ENCODE measurements around the gene GARRE1. TPM values are rescaled to one million over a fixed set of nuclear protein-coding genes. Genes with fewer than 3 reads are reported as not detected.
A peak's percentile ranks its signal among the peaks of the same experiment; 100 is the strongest.

Gene GARRE1
- total RNA-seq, 1 experiment from 2014 or later, result 16.9 TPM

DNA sequence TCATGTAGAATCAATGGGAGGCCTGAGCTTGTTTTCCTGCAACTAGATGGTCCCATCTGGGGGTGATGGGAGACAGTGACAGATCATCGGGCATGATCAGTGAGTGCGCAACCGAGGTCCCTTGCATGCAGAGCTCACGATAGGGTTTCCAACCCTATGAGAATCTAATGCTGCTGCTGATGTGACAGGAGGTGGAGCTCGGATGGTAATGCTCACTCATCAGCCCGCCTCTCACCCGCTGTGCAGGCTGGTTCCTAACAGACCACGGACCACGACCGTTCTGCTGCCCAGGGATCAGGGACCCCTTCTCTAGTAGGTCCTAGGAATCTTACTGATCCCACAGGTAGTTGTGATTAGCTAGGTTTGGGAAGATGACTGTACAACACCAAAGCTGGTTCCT lies 23.5 kb upstream of the GARRE1 start:
- Histone ChIP-seq H3K9ac (ENCODE audit: low read length) (no peak overlapping the region), H3K4me3 (replicated peaks in 1 of 2; ENCODE audit: low read depth in 1 of 2, low read length in 2 of 2) (no peak overlapping the region), H3K4me1 (ENCODE audit: control insufficient read depth in 1 of 2, insufficient read depth in 2 of 2, low read length in 2 of 2) (peaks cover 16 to 30% of the 10 kb centered on the region in 2 experiments), H3K36me3 (ENCODE audit: control insufficient read depth in 1 of 2, insufficient read depth in 2 of 2, low read length in 2 of 2) (peaks cover 34% of the 10 kb centered on the region in 2 experiments), H3K27me3 (ENCODE audit: insufficient read depth, low read length) (no peaks in the 10 kb centered on the region), H3K79me2 (ENCODE audit: insufficient read depth, low read length) (peaks cover 7% of the 10 kb centered on the region), H2AFZ (ENCODE audit: low read depth, low read length, poor library complexity, severe bottlenecking) (no peak overlapping the region), H3K9me3 (ENCODE audit: control insufficient read depth in 1 of 2, insufficient read depth in 1 of 2, low read depth in 1 of 2, low read length in 2 of 2) (no peaks in the 10 kb centered on the region), H3K27ac (ENCODE audit: low read depth, low read length) (no peak overlapping the region), H4K20me1 (ENCODE audit: insufficient read depth) (0 out of 2 replicates have a peak, but pooled peaks cover 2% of the 10 kb centered on the region), H3K4me2 (ENCODE audit: low read length) (no peak overlapping the region), H3K9me2 (ENCODE audit: insufficient read depth) (no peaks in the 10 kb centered on the region)
- RAD21 ChIA-PET (ENCODE audit: low non-redundant PET in 1 of 2, low total read pairs in 2 of 2, uncharacterized antibody in 2 of 2, unreplicated experiment in 2 of 2), result no interaction called here
- no TSS peak for BruUV-seq (replicated peaks)
- ATAC-seq, result no peak
- POLR2A ChIA-PET, result no interaction called here
- DNase-seq (ENCODE audit: low read depth, low spot score), result no peak
- CTCF ChIA-PET, result interaction anchor here (1.0 kb wide), 1 partner anchor 11 kb away, joined by 3 read pairs; no protein-coding TSS in a partner anchor
- TF ChIP-seq ELF1 (IDR thresholded peaks at IDR 0.05; ENCODE audit: borderline replicate concordance, low read depth) (no peak), TCF7L2 (IDR thresholded peaks at IDR 0.05; ENCODE audit: borderline replicate concordance, extremely low read depth, insufficient read depth, insufficient read length) (no peak), EZH2phosphoT487 (IDR thresholded peaks at IDR 0.05; ENCODE audit: borderline replicate concordance) (no peak), POLR2AphosphoS5 (IDR thresholded peaks at IDR 0.05; ENCODE audit: low read depth, low read length) (no peak), FOSL1 (IDR thresholded peaks at IDR 0.05; ENCODE audit: low read depth) (no peak), EZH2 (IDR thresholded peaks at IDR 0.05) (no peak), JUND (IDR thresholded peaks at IDR 0.05) (no peak), ZNF274 (IDR thresholded peaks at IDR 0.05; ENCODE audit: low read depth, low read length) (no peak), YY1 (IDR thresholded peaks at IDR 0.05; ENCODE audit: extremely low read depth, insufficient replicate concordance, low read depth, low read length) (no peak), CBX3 (IDR thresholded peaks at IDR 0.05; ENCODE audit: low read depth) (no peak)
- intact Hi-C loops (cut with micrococcal nuclease), result no loop called here

DNA sequence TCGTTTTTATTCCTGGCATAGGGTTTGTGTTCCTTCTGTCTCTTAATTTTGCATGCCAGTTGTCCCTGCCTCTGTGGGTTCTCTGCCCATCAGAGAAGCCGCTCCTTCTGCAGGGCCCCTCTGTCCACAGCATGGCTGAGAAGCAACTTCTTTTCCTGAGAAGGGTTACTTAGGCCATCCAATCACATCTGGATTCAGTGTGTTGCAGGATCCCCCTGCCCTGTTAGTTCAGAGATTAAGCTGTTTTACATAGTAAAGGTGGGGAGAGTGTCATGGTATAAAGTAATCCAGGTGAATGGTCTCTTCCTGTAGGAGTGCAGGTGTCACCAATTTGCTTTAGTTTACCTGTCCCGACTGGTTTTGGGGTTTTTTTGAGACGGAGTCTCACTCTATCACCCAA lies 22.9 kb upstream of the GARRE1 start:
- POLR2A ChIA-PET, result no interaction called here
- BruUV-seq (replicated peaks), result no TSS peak

More for the DNA sequence above, 22.9 kb upstream of the GARRE1 start:
- Histone ChIP-seq H3K36me3 (ENCODE audit: control insufficient read depth in 1 of 2, insufficient read depth in 2 of 2, low read length in 2 of 2) (peaks cover 28 to 30% of the 10 kb centered on the region in 2 experiments), H3K4me1 (ENCODE audit: control insufficient read depth in 1 of 2, insufficient read depth in 2 of 2, low read length in 2 of 2) (peaks cover 16 to 30% of the 10 kb centered on the region in 2 experiments), H3K9ac (ENCODE audit: low read length) (no peak overlapping the region), H3K4me2 (ENCODE audit: low read length) (0 out of 2 replicates have a peak overlapping the region, but pooled peaks have one; percentile 6), H2AFZ (ENCODE audit: low read depth, low read length, poor library complexity, severe bottlenecking) (no peak overlapping the region), H3K9me3 (ENCODE audit: control insufficient read depth in 1 of 2, insufficient read depth in 1 of 2, low read depth in 1 of 2, low read length in 2 of 2) (no peaks in the 10 kb centered on the region), H3K9me2 (ENCODE audit: insufficient read depth) (no peaks in the 10 kb centered on the region), H3K27ac (ENCODE audit: low read depth, low read length) (no peak overlapping the region; the same call in 1 of the 2 replicates), H3K79me2 (ENCODE audit: insufficient read depth, low read length) (peaks cover 7% of the 10 kb centered on the region), H3K4me3 (replicated peaks in 1 of 2; ENCODE audit: low read depth in 1 of 2, low read length in 2 of 2) (no peak overlapping the region), H3K27me3 (ENCODE audit: insufficient read depth, low read length) (no peaks in the 10 kb centered on the region), H4K20me1 (ENCODE audit: insufficient read depth) (0 out of 2 replicates have a peak, but pooled peaks cover 2% of the 10 kb centered on the region)
- no peak for ATAC-seq
- TF ChIP-seq FOSL1 (IDR thresholded peaks at IDR 0.05; ENCODE audit: low read depth) (no peak), SIN3A (IDR thresholded peaks at IDR 0.05; ENCODE audit: low read depth) (no peak), SRF (IDR thresholded peaks at IDR 0.05; ENCODE audit: low read depth) (no peak), CBX3 (IDR thresholded peaks at IDR 0.05; ENCODE audit: low read depth) (no peak), ZNF274 (IDR thresholded peaks at IDR 0.05; ENCODE audit: low read depth, low read length) (no peak), EZH2 (IDR thresholded peaks at IDR 0.05) (no peak), ZFX (IDR thresholded peaks at IDR 0.05) (no peak)
- TF ChIP-seq, protein P1, sequence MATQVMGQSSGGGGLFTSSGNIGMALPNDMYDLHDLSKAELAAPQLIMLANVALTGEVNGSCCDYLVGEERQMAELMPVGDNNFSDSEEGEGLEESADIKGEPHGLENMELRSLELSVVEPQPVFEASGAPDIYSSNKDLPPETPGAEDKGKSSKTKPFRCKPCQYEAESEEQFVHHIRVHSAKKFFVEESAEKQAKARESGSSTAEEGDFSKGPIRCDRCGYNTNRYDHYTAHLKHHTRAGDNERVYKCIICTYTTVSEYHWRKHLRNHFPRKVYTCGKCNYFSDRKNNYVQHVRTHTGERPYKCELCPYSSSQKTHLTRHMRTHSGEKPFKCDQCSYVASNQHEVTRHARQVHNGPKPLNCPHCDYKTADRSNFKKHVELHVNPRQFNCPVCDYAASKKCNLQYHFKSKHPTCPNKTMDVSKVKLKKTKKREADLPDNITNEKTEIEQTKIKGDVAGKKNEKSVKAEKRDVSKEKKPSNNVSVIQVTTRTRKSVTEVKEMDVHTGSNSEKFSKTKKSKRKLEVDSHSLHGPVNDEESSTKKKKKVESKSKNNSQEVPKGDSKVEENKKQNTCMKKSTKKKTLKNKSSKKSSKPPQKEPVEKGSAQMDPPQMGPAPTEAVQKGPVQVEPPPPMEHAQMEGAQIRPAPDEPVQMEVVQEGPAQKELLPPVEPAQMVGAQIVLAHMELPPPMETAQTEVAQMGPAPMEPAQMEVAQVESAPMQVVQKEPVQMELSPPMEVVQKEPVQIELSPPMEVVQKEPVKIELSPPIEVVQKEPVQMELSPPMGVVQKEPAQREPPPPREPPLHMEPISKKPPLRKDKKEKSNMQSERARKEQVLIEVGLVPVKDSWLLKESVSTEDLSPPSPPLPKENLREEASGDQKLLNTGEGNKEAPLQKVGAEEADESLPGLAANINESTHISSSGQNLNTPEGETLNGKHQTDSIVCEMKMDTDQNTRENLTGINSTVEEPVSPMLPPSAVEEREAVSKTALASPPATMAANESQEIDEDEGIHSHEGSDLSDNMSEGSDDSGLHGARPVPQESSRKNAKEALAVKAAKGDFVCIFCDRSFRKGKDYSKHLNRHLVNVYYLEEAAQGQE (IDR thresholded peaks at IDR 0.05; ENCODE audit: low read depth), result no peak
- TF ChIP-seq, protein P2, sequence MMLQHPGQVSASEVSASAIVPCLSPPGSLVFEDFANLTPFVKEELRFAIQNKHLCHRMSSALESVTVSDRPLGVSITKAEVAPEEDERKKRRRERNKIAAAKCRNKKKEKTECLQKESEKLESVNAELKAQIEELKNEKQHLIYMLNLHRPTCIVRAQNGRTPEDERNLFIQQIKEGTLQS (IDR thresholded peaks at IDR 0.05), result no peak
- ChIA-PET RAD21 (ENCODE audit: low non-redundant PET in 1 of 2, low total read pairs in 2 of 2, uncharacterized antibody in 2 of 2, unreplicated experiment in 2 of 2) (no interaction called here), CTCF (interaction anchor here (1.4 kb wide), 1 partner anchor 10 kb away, joined by 7 read pairs; no protein-coding TSS in a partner anchor)
- intact Hi-C loops (cut with micrococcal nuclease), result no loop called here
- no peak for DNase-seq (ENCODE audit: low read depth, low spot score)
